Hippocampal formation (tissue), 2 donors: ENCODE results near the gene PLCH2.
"Not testable (repeated sequence)": the region's sequence is repeated elsewhere in the genome, so short reads cannot be mapped to it uniquely, and the experiment has no call there.

Experiments used
- DNase-seq, 2 donors: peaks; one replicate each; lab custom pipeline; 2025; lab: John Stamatoyannopoulos, UW

Gene PLCH2

GRCh38 chr1:2546515-2547209 lies 70.6 kb downstream of the PLCH2 start:
- peak; percentile 31 to 47 for DNase-seq

- no peak for DNase-seq
Observed at GRCh38 chr1:2547210-2548067, 71.3 kb downstream of the PLCH2 start.

GRCh38 chr1:2548068-2548589 lies 72.0 kb downstream of the PLCH2 start:
- DNase-seq = peak; percentile 38 to 77

GRCh38 chr1:2549367-2550029 lies 73.4 kb downstream of the PLCH2 start:
- not testable (repeated sequence) for DNase-seq

- not testable (repeated sequence) for DNase-seq
Observed at GRCh38 chr1:2550309-2550861, 74.3 kb downstream of the PLCH2 start.

GRCh38 chr1:2551544-2551943 lies 75.5 kb downstream of the PLCH2 start:
- not testable (repeated sequence) for DNase-seq

GRCh38 chr1:2552189-2552588 lies 76.1 kb downstream of the PLCH2 start:
- no peak for DNase-seq

GRCh38 chr1:2553076-2553475 lies 77.0 kb downstream of the PLCH2 start:
- DNase-seq = not testable (repeated sequence)

GRCh38 chr1:2553871-2554620 lies 78.0 kb downstream of the PLCH2 start:
- DNase-seq = no peak

- no peak for DNase-seq
Observed at GRCh38 chr1:2554621-2555387, 78.7 kb downstream of the PLCH2 start.
